Head of caudate nucleus (tissue), 42 donors: ENCODE data around the gene C6orf136.

Experiments
- DNase-seq, 42 donors: peaks; one replicate each; pipeline versions ENCODE4 v3.0.0 to v3.0.0-alpha.2; 2020 to 2021; ENCODE audit warnings: mixed read lengths in 7 of 42
- intact Hi-C: fragments of 100-400 bp; cut with DNase I; formaldehyde crosslinking; loops from one replicate; pipeline ENCODE4 v1.15.0; 2022

C6orf136 gene

DNA sequence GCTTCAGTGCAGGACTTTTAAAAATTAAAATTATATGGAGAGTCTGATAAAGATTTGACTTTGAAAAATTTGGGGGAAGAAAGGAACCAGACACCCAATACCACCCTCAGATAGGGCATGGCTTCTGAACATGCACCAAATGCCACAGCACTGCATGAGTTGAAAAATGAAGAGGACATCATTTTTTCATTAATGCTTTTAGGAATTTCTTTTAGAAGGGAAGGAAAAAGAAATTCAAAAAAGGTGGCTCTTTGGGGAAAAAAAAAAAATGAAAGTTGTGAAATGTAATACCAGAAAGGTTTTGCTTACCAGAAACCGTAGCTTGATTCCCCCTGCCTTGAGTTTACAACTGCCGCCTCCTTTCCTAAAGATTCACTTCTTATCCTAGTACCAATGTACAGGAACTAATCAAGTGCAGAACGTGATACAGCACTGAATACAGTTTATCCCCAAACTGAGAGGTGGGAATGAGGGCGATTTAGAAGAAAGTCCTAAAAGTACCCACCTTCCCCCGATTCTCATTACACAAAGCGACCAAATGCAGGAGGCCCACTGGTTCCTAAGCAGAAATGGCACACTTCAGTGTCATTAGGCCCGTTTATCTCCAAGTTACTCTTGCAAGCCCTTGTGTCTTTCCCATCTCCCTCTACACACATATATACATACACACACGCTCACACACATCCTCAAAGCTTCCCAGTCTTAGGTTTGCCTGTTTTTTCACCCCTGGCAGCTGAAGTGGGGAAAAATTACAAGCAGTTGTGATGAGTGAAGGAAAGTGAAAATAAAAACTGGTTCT, 32.7 kb upstream of the C6orf136 start:
- peak in 1 of 42 donors; percentile 29 for DNase-seq
- intact Hi-C loops, result loop anchor here (5.0 kb wide), 1 partner anchor 42 kb away; the partner anchor contains the start of gene ABCF1

GRCh38 chr6:30614843-30615218, 32.1 kb upstream of the C6orf136 start:
- intact Hi-C loops, result loop anchor here (5.0 kb wide), 2 partner anchors 43 to 107 kb away; partner anchors contain the start of genes ABCF1 and TUBB
- DNase-seq, result peak; percentile 62 to 97 (median 90)

DNA sequence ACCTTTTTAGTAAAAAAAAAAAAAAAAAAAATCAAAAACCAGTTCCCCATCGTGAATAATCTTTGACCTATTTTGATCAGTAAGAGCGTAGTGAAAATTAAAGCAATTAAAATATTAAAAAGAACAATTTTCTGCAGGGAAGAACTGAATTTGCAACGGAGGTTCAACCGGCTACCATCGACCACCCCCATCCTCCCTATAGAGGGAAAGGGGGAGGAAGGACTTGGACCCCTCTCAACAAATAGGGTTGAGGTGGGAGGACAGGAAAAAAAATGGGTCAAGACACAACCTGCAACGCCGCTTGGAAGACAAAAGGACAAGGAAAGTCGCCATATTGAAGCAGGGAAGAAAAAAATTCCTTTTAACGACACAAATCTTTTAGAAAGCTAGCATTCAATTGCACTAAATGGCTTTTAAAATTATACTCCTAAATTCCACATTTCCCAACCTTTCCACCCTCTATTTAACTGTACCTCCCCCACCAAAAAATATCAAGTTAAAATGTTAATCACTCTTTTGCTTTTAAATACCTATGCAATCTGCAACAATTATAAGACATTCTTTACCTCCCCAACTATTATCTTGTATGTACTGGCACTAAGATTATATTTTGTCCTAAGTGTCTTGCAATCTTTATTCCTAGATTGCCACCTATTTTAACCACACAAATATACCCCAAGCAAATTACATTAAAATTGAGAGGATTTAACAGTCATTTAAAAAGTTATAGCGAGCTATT, 31.5 kb upstream of the C6orf136 start:
- DNase-seq, result peak in 24 of 42 donors; percentile 15 to 70 (median 44)
- intact Hi-C loops, result loop anchor here (5.0 kb wide), 1 partner anchor 107 kb away; the partner anchor contains the start of gene TUBB

GRCh38 chr6:30615958-30616810, 30.7 kb upstream of the C6orf136 start:
- DNase-seq, result peak in 1 of 42 donors; percentile 42
- intact Hi-C loops, result loop anchor here (5.0 kb wide), 1 partner anchor 106 kb away; the partner anchor contains the start of gene TUBB

GRCh38 chr6:30616811-30617564, 29.9 kb upstream of the C6orf136 start, which contains the start of gene PPP1R10:
Gene PPP1R10 (minus strand): TSS chr6:30617243. CDS start chr6:30609944, 7,299 bp downstream.
- DNase-seq, result peak; percentile 96 to 100 (median 99)
- intact Hi-C loops, result loop anchor here (5.0 kb wide), 1 partner anchor 105 kb away; the partner anchor contains the start of gene TUBB

DNA sequence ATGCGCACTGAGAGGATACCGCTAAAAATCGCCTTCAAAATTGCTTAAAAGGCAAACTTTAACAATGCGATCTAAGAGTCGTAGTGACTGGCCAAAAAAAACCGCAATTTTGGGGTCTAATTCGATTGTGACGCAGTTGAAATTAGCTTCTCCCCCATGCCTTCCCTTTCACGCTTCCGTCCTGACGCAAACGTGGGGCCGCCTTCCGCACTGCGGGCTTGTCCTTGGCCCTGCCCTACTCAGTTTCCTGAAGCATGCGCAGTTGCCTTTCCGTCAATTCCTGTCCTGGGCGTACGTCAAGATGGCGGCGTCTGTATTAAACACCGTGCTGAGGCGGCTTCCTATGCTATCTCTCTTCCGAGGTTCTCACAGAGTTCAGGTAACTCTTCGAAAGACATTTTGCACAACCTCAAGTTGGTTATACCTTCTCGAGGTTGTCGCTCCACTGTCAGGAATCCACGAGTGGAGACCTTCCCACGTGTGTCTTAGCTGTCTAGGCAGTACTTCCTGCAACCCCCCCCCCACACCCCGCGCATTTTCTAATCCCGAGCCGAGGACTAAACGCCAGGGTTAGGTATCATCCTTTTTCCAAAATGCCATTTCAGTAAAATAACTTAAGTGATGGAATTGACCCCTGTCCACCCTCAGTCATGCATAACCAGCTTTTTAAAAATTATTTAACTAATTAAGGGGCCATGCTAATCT, 29.2 kb upstream of the C6orf136 start, which contains the start of gene MRPS18B:
TSS of gene MRPS18B (plus strand) at position 276 of the 705 bp plus-strand sequence. CDS start at position 302, 26 bp downstream.
- peak; percentile 96 to 99 (median 99) for DNase-seq
- intact Hi-C loops, result loop anchor here (5.0 kb wide), 1 partner anchor 105 kb away; the partner anchor contains the start of gene TUBB

DNA sequence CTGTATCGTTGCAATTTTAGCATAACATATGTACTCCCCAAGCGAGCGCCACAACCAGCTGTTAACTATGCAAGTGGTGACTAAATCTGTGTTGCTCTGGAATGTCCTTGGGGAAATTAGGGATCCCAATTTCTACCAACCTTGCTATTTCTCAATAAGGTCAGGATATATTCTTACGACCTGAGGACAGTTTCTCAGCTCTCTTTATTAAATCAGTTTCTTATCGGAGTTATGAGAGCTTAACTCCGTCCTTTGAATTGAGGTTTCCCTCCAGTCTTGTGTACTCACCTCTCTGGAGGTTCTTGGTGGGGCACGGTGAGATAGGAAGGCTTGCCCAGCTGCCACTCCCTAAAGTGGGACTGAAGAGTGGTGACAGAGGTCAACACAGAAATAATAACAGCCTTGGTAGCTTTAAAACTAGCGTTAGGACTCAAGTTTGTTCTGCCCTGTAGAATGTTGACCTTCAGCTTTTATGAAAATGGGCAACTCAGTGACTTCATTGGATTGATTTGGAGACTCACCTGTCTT, 28.6 kb upstream of the C6orf136 start:
- intact Hi-C loops, result loop anchor here (5.0 kb wide), 1 partner anchor 104 kb away; the partner anchor contains the start of gene TUBB
- no peak for DNase-seq

- DNase-seq, result no peak
- intact Hi-C loops, result loop anchor here (5.0 kb wide), 1 partner anchor 103 kb away; the partner anchor contains the start of gene TUBB
Observed at GRCh38 chr6:30619561-30619960, 27.4 kb upstream of the C6orf136 start.

DNA sequence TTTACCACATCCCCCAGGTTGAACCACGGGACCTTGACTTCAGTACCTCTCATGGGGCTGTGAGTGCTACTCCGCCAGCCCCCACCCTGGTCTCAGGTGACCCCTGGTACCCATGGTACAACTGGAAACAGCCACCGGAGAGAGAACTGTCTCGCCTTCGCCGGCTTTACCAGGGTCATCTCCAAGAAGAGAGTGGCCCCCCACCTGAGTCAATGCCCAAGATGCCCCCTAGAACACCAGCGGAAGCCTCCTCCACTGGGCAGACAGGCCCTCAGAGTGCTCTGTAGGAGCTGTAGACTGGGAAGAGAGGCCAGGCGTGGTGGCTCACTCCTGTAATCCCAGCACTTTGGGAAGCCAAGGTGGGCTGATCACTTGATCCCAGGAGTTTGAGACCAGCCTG, 21.4 kb upstream of the C6orf136 start:
- no peak for DNase-seq
- intact Hi-C loops, result loop anchor here (10.0 kb wide), 1 partner anchor 49 kb away; the partner anchor contains the start of gene DHX16

DNA sequence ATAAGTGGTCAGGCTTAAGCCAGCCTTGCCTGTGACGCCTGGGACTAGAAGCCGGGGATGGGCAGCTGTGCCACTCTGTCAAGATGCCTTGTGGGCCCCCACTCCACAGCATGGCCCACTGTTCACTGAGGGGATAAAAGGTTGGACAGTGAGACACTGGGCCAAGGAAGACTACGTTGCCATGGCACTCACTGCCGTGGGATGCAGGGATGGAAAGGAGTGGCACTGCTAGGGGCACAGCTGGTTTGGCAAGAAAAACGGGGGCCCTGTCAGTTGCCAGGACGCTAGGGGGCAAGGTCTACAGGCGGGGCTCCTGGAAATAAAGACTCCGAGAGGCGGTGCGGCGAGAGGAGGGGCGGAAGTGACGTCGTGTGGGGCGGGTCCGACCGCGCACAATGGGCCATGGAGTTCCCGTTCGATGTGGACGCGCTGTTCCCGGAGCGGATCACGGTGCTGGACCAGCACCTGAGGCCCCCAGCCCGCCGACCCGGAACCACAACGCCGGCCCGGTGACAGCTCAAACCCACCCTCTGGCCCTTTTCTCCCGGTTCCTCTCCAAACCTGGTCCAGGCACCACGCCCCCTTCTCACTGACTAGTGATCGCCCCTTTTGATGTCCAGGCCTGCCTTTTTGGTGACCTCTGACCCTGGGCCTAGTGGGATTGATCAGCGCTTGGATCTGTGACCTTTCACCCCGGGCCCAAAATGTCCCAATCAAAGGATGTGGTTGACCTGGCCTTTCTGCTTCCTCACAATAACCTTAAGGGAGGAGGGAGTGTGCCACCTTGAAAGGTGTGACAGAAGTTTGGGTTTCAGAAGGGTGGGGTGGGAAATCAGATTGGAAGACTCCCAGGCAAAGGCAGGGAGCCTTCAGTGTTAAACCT, 20.2 kb upstream of the C6orf136 start, which contains the start of gene ATAT1:
TSS of gene ATAT1 (plus strand) at position 391 of the 883 bp plus-strand sequence.
- peak; percentile 91 to 97 (median 95) for DNase-seq
- intact Hi-C loops, result loop anchor here (10.0 kb wide), 1 partner anchor 48 kb away; the partner anchor contains the start of gene DHX16

- intact Hi-C loops, result no loop called here
- DNase-seq, result no peak
Observed at GRCh38 chr6:30635834-30636233, 11.1 kb upstream of the C6orf136 start.

DNA sequence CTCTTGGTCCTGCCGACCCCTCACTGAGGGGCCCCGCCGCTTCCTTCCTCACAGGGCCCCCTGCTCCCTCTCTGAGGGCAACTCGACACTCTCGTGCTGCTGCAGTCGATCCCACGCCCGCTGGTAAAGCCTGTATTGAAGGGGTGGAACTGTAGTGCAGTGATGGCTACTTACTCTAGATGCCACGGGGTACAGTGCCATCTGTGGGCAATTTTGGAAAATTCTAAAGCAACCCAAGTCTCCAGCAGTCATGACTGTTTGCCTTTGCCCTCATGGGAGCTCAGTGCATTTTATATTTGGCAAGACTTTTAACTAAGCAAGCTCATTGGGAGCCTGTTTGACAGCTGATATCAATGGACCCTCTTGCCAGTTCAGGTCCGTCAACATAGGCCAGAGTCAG, 6.5 kb upstream of the C6orf136 start:
- DNase-seq, result no peak
- intact Hi-C loops, result no loop called here

DNA sequence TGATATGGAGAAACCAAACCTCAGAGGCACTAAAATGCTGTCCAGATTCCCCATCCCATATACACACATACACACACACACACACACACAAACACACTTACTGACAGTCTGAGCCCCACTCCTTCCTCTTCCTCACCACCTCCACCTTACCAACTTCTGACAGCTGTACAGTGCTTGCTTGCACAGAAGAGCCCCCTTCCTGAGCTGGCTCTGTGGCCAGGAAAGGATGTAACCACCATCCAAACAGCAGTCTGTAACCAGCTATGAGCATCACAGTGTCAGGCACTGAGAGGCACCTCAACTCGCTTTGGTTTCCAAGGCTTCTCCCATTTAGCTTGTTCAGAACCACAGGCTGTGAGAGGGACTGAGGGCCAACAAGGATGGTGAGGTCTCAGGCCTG, 5.9 kb upstream of the C6orf136 start:
- intact Hi-C loops, result no loop called here

GRCh38 chr6:30643656-30644055, 3.3 kb upstream of the C6orf136 start:
- intact Hi-C loops, result no loop called here
- DNase-seq, result no peak

More for the DNA sequence above, 5.9 kb upstream of the C6orf136 start:
- DNase-seq, result no peak

DNA sequence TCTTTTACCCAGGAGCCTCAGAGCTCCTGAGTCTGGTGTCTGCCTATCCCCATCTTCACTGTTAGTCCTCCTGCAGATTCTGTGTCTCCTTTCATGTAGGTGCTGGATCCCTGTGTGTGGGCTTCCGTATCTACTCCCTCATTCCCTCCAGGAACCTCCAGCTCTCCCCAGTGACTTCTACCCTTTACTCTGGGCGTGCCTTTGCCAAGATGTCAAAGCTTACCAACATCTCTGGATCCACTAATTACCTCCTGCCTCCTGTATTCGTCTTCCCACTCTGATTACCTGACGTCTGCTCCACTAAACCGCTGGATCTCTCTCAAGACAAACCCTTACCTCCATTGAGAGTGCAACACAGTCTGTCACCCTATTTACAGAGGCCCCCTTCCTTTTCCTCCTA, 2.2 kb upstream of the C6orf136 start:
- intact Hi-C loops, result no loop called here

GRCh38 chr6:30645989-30646388, 944 bp upstream of the C6orf136 start:
- intact Hi-C loops, result no loop called here
- no peak for DNase-seq

More for the DNA sequence above, 2.2 kb upstream of the C6orf136 start:
- peak in 3 of 42 donors; percentile 19 to 37 (median 22) for DNase-seq
